Astrocyte (in vitro differentiated cells and primary cell): Measurements from ENCODE around the gene CNOT10. TPM values are rescaled to one million over a fixed set of nuclear protein-coding genes. Genes with fewer than 3 reads are reported as not detected.

Source experiments
- DNase-seq: peaks from one replicate; pipeline ENCODE4 v3.0.0-alpha.2; 2010; ENCODE audit warnings: low read depth
- FAIRE-seq: peaks from 2 replicates; lab custom pipeline; 2011; peaks lifted over from hg19 to GRCh38; lab: Jason Lieb, UNC
- H2AFZ ChIP-seq: 2 replicates; pipeline ENCODE4 v1.6.0; 2012; ENCODE audit warnings: low read depth, low read length, inconsistent platforms
- H3K27ac ChIP-seq: 2 replicates; pipeline ENCODE4 v1.5.1; 2011; ENCODE audit warnings: low read depth, low read length, inconsistent platforms
- H3K27me3 ChIP-seq: 2 replicates; pipeline ENCODE4 v1.6.0; 2011; ENCODE audit warnings: low read length, inconsistent platforms; ENCODE audit not compliant: insufficient read depth
- H3K36me3 ChIP-seq: 2 replicates; pipeline ENCODE4 v1.5.1; 2011; ENCODE audit warnings: low read length, inconsistent platforms; ENCODE audit not compliant: insufficient read depth
- H3K4me1 ChIP-seq: 2 replicates; pipeline ENCODE4 v1.5.1; 2011; ENCODE audit warnings: low read length, inconsistent platforms; ENCODE audit not compliant: insufficient read depth
- H3K4me2 ChIP-seq: 2 replicates; pipeline ENCODE4 v1.6.0; 2012; ENCODE audit warnings: low read length, inconsistent platforms
- H3K4me3 ChIP-seq: 2 replicates; pipeline ENCODE4 v1.5.1; 2011; ENCODE audit warnings: low read depth, mild to moderate bottlenecking, low read length, inconsistent platforms; ENCODE audit not compliant: insufficient read depth
- H3K79me2 ChIP-seq: 2 replicates; pipeline ENCODE4 v1.6.0; 2012; ENCODE audit warnings: mild to moderate bottlenecking, low read length, inconsistent platforms; ENCODE audit not compliant: insufficient read depth
- H3K9ac ChIP-seq: 2 replicates; pipeline ENCODE4 v1.6.0; 2012; ENCODE audit warnings: mild to moderate bottlenecking, low read length, inconsistent platforms
- H3K9me3 ChIP-seq: 2 replicates; pipeline ENCODE4 v1.5.1; 2012; ENCODE audit warnings: low read depth, mild to moderate bottlenecking, low read length, inconsistent platforms; ENCODE audit not compliant: insufficient read depth
- H4K20me1 ChIP-seq: 2 replicates; pipeline ENCODE4 v1.6.0; 2012; ENCODE audit warnings: low read length, inconsistent platforms; ENCODE audit not compliant: insufficient read depth
- H3K27ac Mint-ChIP-seq: one replicate; pipeline ENCODE4 v1.8.0; 2021; ENCODE audit warnings: mild to moderate bottlenecking, mixed read lengths; ENCODE audit not compliant: unreplicated experiment
- H3K27me3 Mint-ChIP-seq: one replicate; pipeline ENCODE4 v1.8.0; 2021; ENCODE audit warnings: low read depth, mixed read lengths; ENCODE audit not compliant: unreplicated experiment
- H3K36me3 Mint-ChIP-seq: one replicate; pipeline ENCODE4 v1.8.0; 2021; ENCODE audit warnings: low read depth, mixed read lengths; ENCODE audit not compliant: unreplicated experiment
- H3K4me1 Mint-ChIP-seq: one replicate; pipeline ENCODE4 v1.8.0; 2021; ENCODE audit warnings: low read depth, mixed read lengths; ENCODE audit not compliant: unreplicated experiment
- H3K4me3 Mint-ChIP-seq: one replicate; pipeline ENCODE4 v1.8.0; 2021; ENCODE audit warnings: mild to moderate bottlenecking, moderate library complexity, mixed read lengths; ENCODE audit not compliant: unreplicated experiment
- H3K9me3 Mint-ChIP-seq: one replicate; pipeline ENCODE4 v1.8.0; 2021; ENCODE audit warnings: mild to moderate bottlenecking, mixed read lengths; ENCODE audit not compliant: unreplicated experiment
- EZH2 ChIP-seq: IDR thresholded peaks from 2 replicates; pipeline ENCODE4 v1.6.1; 2012; ENCODE audit warnings: mild to moderate bottlenecking, low read length, inconsistent platforms; ENCODE audit not compliant: insufficient read depth
- total RNA-seq: library from RNA; stranded (reverse); gene quantifications from 2 replicates; pipeline ENCODE4 v1.2.1, GENCODE V29; 2021
- TF ChIP-seq, protein P1 (sequence below): IDR thresholded peaks from 2 replicates; pipeline ENCODE4 v1.5.1; 2011; ENCODE audit warnings: low read depth, mild to moderate bottlenecking, inconsistent platforms, low read length, moderate library complexity; ENCODE audit not compliant: insufficient read depth

Gene CNOT10
- total RNA-seq, 1 donor from 2014 or later, result 26.2 TPM

DNA sequence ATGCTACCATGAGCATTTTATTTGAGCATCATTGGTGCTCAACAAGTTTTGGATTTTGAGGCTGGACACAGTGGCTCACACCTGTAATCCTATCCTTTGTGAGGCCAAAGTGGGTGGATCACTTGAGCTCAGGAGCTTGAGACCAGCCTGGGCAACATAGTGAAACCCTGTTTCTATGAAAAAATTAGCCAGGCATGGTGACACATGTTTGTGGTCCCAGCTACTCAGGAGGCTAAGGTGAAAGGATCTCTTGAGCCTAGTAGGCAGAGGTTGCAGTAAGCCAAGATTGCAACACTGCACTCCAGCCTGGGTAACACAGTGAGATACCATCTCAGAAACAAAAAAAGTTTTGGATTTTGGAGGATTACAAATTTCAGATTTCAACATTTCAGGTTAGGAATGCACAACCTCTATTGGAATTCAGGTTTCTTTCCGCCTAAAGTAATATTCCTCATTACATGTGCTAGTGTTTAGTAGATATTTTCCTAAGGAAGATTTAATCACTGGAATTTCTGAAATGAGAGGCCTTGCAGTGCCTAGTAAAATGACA, 27.6 kb downstream of the CNOT10 start:
- H4K20me1 ChIP-seq, result no peaks in the 10 kb centered on the region
- TF ChIP-seq EZH2, result no peak
- TF ChIP-seq, protein P1, sequence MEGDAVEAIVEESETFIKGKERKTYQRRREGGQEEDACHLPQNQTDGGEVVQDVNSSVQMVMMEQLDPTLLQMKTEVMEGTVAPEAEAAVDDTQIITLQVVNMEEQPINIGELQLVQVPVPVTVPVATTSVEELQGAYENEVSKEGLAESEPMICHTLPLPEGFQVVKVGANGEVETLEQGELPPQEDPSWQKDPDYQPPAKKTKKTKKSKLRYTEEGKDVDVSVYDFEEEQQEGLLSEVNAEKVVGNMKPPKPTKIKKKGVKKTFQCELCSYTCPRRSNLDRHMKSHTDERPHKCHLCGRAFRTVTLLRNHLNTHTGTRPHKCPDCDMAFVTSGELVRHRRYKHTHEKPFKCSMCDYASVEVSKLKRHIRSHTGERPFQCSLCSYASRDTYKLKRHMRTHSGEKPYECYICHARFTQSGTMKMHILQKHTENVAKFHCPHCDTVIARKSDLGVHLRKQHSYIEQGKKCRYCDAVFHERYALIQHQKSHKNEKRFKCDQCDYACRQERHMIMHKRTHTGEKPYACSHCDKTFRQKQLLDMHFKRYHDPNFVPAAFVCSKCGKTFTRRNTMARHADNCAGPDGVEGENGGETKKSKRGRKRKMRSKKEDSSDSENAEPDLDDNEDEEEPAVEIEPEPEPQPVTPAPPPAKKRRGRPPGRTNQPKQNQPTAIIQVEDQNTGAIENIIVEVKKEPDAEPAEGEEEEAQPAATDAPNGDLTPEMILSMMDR, result no peak
- Mint-ChIP-seq H3K4me1 (no peaks in the 10 kb centered on the region), H3K27me3 (no peaks in the 10 kb centered on the region), H3K9me3 (no peaks in the 10 kb centered on the region), H3K27ac (no peak overlapping the region), H3K36me3 (peaks cover 9% of the 10 kb centered on the region), H3K4me3 (no peak overlapping the region)
- no peaks in the 10 kb centered on the region for H3K79me2 ChIP-seq
- H2AFZ ChIP-seq, result no peak overlapping the region
- no peak overlapping the region for H3K27ac ChIP-seq
- H3K4me1 ChIP-seq, result no peaks in the 10 kb centered on the region
- H3K9ac ChIP-seq, result no peak overlapping the region
- no peak for FAIRE-seq
- no peak for DNase-seq
- no peaks in the 10 kb centered on the region for H3K9me3 ChIP-seq
- H3K36me3 ChIP-seq, result peaks cover 4% of the 10 kb centered on the region
- no peak overlapping the region for H3K4me3 ChIP-seq
- no peak overlapping the region for H3K4me2 ChIP-seq
- no peaks in the 10 kb centered on the region for H3K27me3 ChIP-seq

GRCh38 chr3:32713181-32713580, 28.2 kb downstream of the CNOT10 start:
- peaks cover 9% of the 10 kb centered on the region for H3K36me3 Mint-ChIP-seq
- DNase-seq (no peak), FAIRE-seq (no peak)
- Histone ChIP-seq H4K20me1 (no peaks in the 10 kb centered on the region), H3K9me3 (no peaks in the 10 kb centered on the region), H2AFZ (no peak overlapping the region), H3K4me1 (no peaks in the 10 kb centered on the region), H3K27me3 (no peaks in the 10 kb centered on the region), H3K36me3 (peaks cover 4% of the 10 kb centered on the region), H3K9ac (no peak overlapping the region), H3K4me3 (no peak overlapping the region), H3K79me2 (no peaks in the 10 kb centered on the region), H3K4me2 (no peak overlapping the region), H3K27ac (no peak overlapping the region)
- no peaks in the 10 kb centered on the region for H3K4me1 Mint-ChIP-seq
- no peak overlapping the region for H3K27ac Mint-ChIP-seq
- no peaks in the 10 kb centered on the region for H3K9me3 Mint-ChIP-seq
- no peaks in the 10 kb centered on the region for H3K27me3 Mint-ChIP-seq
- TF ChIP-seq, protein P1, result no peak
- no peak for TF ChIP-seq EZH2
- no peak overlapping the region for H3K4me3 Mint-ChIP-seq

DNA sequence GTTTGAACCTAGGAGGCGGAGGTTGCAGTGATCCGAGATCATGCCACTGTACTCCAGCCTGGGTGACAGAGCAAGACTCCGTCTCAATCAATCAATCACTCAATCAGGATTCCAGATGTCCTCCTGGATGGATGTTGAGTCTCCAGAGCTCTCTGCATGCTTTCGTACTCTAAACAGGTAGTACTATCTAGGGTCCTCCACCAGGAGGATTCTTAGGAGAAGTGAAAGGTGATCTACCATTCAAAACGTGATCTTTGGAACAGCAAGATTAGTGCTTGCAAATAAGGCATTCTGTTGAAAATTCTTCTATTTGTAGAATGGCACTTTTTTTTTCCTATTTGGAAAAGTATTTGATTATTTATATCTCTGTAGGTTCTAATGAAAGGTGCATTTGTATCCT, 34.3 kb downstream of the CNOT10 start:
- Histone ChIP-seq H3K9ac (no peak overlapping the region), H3K36me3 (no peaks in the 10 kb centered on the region), H3K4me3 (no peak overlapping the region), H2AFZ (no peak overlapping the region), H3K79me2 (no peaks in the 10 kb centered on the region), H4K20me1 (no peaks in the 10 kb centered on the region), H3K27me3 (no peaks in the 10 kb centered on the region), H3K9me3 (no peaks in the 10 kb centered on the region), H3K27ac (no peak overlapping the region), H3K4me2 (no peak overlapping the region), H3K4me1 (no peaks in the 10 kb centered on the region)
- Mint-ChIP-seq H3K27ac (no peak overlapping the region), H3K9me3 (no peaks in the 10 kb centered on the region), H3K27me3 (no peaks in the 10 kb centered on the region), H3K36me3 (peaks cover 8% of the 10 kb centered on the region), H3K4me3 (no peak overlapping the region), H3K4me1 (no peaks in the 10 kb centered on the region)
- DNase-seq (no peak), FAIRE-seq (no peak)
- TF ChIP-seq, protein P1, result no peak
- no peak for TF ChIP-seq EZH2
